HUES64 (cell line): ENCODE data around the gene ING1.
A peak's percentile ranks its signal among the peaks of the same experiment; 100 is the strongest.
"Not testable (repeated sequence)": the region's sequence is repeated elsewhere in the genome, so short reads cannot be mapped to it uniquely, and the experiment has no call there.

Experiments used
- H3K27ac ChIP-seq: 2 replicates; pipeline ENCODE4 v1.7.0; 2013; ENCODE audit warnings: low read depth, low read length, inconsistent platforms
- H3K27me3 ChIP-seq: 2 replicates; pipeline ENCODE4 v1.6.1; 2013; ENCODE audit warnings: mild to moderate bottlenecking, low read length; ENCODE audit not compliant: insufficient read depth
- H3K36me3 ChIP-seq: 2 replicates; pipeline ENCODE4 v1.6.1; 2013; ENCODE audit warnings: mild to moderate bottlenecking, low read length; ENCODE audit not compliant: insufficient read depth
- H3K4me1 ChIP-seq: 2 replicates; pipeline ENCODE4 v1.6.1; 2013; ENCODE audit warnings: mild to moderate bottlenecking, low read length, moderate library complexity; ENCODE audit not compliant: insufficient read depth
- H3K4me3 ChIP-seq: 2 replicates; pipeline ENCODE4 v1.5.1; 2013; ENCODE audit warnings: mild to moderate bottlenecking, low read length, moderate library complexity
- H3K9ac ChIP-seq: 2 replicates; pipeline ENCODE4 v1.6.1; 2013; ENCODE audit warnings: mild to moderate bottlenecking, low read depth, low read length
- H3K9me3 ChIP-seq: 2 replicates; pipeline ENCODE4 v1.6.1; 2013; ENCODE audit warnings: low read depth, low read length; ENCODE audit not compliant: insufficient read depth
- WGBS: fragments of 150-250, 120-280 bp; methylation state at CpG from one replicate; pipeline ENCODE4 v1.1.7; 2013; ENCODE audit warnings: missing lambda C conversion rate; 5-methylcytosine and 5-hydroxymethylcytosine counted together

Gene ING1

GRCh38 chr13:110696776-110697175 is 16.7 kb upstream of the ING1 start:
- no peaks in the 10 kb centered on the region for H3K27me3 ChIP-seq
- H3K36me3 ChIP-seq, result peaks cover 69% of the 10 kb centered on the region
- no peaks in the 10 kb centered on the region for H3K9me3 ChIP-seq
- no peak overlapping the region for H3K4me3 ChIP-seq
- H3K27ac ChIP-seq, result no peak overlapping the region
- H3K4me1 ChIP-seq, result no peaks in the 10 kb centered on the region
- 95% methylated on average over 10 of the region's 10 CpGs for WGBS
- no peak overlapping the region for H3K9ac ChIP-seq

- Histone ChIP-seq H3K4me1 (no peaks in the 10 kb centered on the region), H3K4me3 (no peak overlapping the region), H3K27ac (no peak overlapping the region), H3K36me3 (peaks cover 78% of the 10 kb centered on the region), H3K9me3 (no peaks in the 10 kb centered on the region), H3K27me3 (no peaks in the 10 kb centered on the region), H3K9ac (no peak overlapping the region)
- WGBS, result 75% methylated on average over 3 of the region's 4 CpGs
Observed at GRCh38 chr13:110697842-110698241, 15.7 kb upstream of the ING1 start.

GRCh38 chr13:110698689-110699088 is 14.8 kb upstream of the ING1 start:
- H3K9me3 ChIP-seq, result no peaks in the 10 kb centered on the region
- no peak overlapping the region for H3K9ac ChIP-seq
- no peaks in the 10 kb centered on the region for H3K4me1 ChIP-seq
- H3K4me3 ChIP-seq, result no peak overlapping the region
- 95% methylated on average over 4 of the region's 4 CpGs for WGBS
- H3K36me3 ChIP-seq, result peaks cover 76% of the 10 kb centered on the region
- no peaks in the 10 kb centered on the region for H3K27me3 ChIP-seq
- no peak overlapping the region for H3K27ac ChIP-seq

- Histone ChIP-seq H3K27me3 (no peaks in the 10 kb centered on the region), H3K27ac (no peak overlapping the region), H3K4me3 (no peak overlapping the region), H3K9ac (no peak overlapping the region), H3K4me1 (no peaks in the 10 kb centered on the region), H3K9me3 (no peaks in the 10 kb centered on the region), H3K36me3 (peaks cover 76% of the 10 kb centered on the region)
- WGBS, result 85% methylated on average over 15 of the region's 15 CpGs
Observed at GRCh38 chr13:110699148-110700145, 14.1 kb upstream of the ING1 start.

GRCh38 chr13:110700186-110700585 is 13.3 kb upstream of the ING1 start:
- Histone ChIP-seq H3K4me3 (no peak overlapping the region), H3K36me3 (peaks cover 70% of the 10 kb centered on the region), H3K27ac (no peak overlapping the region), H3K27me3 (no peaks in the 10 kb centered on the region), H3K9me3 (no peaks in the 10 kb centered on the region), H3K9ac (no peak overlapping the region), H3K4me1 (peaks cover 7% of the 10 kb centered on the region; the same call in 1 of the 2 replicates)
- WGBS, result 91% methylated on average over 14 of the region's 14 CpGs

- Histone ChIP-seq H3K9me3 (no peaks in the 10 kb centered on the region), H3K36me3 (peaks cover 68% of the 10 kb centered on the region), H3K9ac (no peak overlapping the region), H3K4me3 (no peak overlapping the region), H3K4me1 (peaks cover 8% of the 10 kb centered on the region; the same call in 1 of the 2 replicates), H3K27ac (no peak overlapping the region), H3K27me3 (no peaks in the 10 kb centered on the region)
- 79% methylated on average over 7 of the region's 8 CpGs for WGBS
Observed at GRCh38 chr13:110700641-110701040, 12.9 kb upstream of the ING1 start.

- WGBS, result 95% methylated on average over 7 of the region's 7 CpGs
- H3K27me3 ChIP-seq, H3K4me3 ChIP-seq, H3K9me3 ChIP-seq, H3K27ac ChIP-seq, H3K9ac ChIP-seq, H3K4me1 ChIP-seq: not testable (repeated sequence)
- H3K36me3 ChIP-seq, result peaks cover 65% of the 10 kb centered on the region
Observed at GRCh38 chr13:110701061-110701460, 12.4 kb upstream of the ING1 start.

- H3K9ac ChIP-seq, result no peak overlapping the region
- peaks cover 8% of the 10 kb centered on the region; the same call in 1 of the 2 replicates for H3K4me1 ChIP-seq
- no peak overlapping the region for H3K27ac ChIP-seq
- no peaks in the 10 kb centered on the region for H3K9me3 ChIP-seq
- peaks cover 57% of the 10 kb centered on the region for H3K36me3 ChIP-seq
- no peak overlapping the region for H3K4me3 ChIP-seq
- 95% methylated on average over 3 of the region's 3 CpGs for WGBS
- H3K27me3 ChIP-seq, result no peaks in the 10 kb centered on the region
Observed at GRCh38 chr13:110702089-110702488, 11.4 kb upstream of the ING1 start.

- Histone ChIP-seq H3K4me1 (peaks cover 8% of the 10 kb centered on the region; the same call in 1 of the 2 replicates), H3K9me3 (no peaks in the 10 kb centered on the region)
- 93% methylated on average over 14 of the region's 15 CpGs for WGBS
Observed at GRCh38 chr13:110702591-110703526, 10.6 kb upstream of the ING1 start.

GRCh38 chr13:110705356-110705825 is 8.1 kb upstream of the ING1 start:
- H3K36me3 ChIP-seq, result peaks cover 26% of the 10 kb centered on the region
- H3K4me1 ChIP-seq, result peaks cover 8% of the 10 kb centered on the region; the same call in 1 of the 2 replicates
- H3K27me3 ChIP-seq, result no peaks in the 10 kb centered on the region
- WGBS, result 10% methylated on average over 11 of the region's 12 CpGs
- no peaks in the 10 kb centered on the region for H3K9me3 ChIP-seq
- peak overlapping the region; percentile 61; the same call in 1 of the 2 replicates for H3K27ac ChIP-seq
- H3K4me3 ChIP-seq, result peak overlapping the region; percentile 87
- H3K9ac ChIP-seq, result peak overlapping the region; percentile 92

More at GRCh38 chr13:110702591-110703526, 10.6 kb upstream of the ING1 start:
- no peak overlapping the region for H3K4me3 ChIP-seq
- peaks cover 49% of the 10 kb centered on the region for H3K36me3 ChIP-seq
- H3K27ac ChIP-seq, result no peak overlapping the region
- H3K9ac ChIP-seq, result no peak overlapping the region
- no peaks in the 10 kb centered on the region for H3K27me3 ChIP-seq
